Loucy (cell line): ENCODE results near the gene CNPY1.

Experiments used
- EZH2phosphoT487 ChIP-seq: fragments of 200-600 bp; IDR thresholded peaks from 2 replicates; pipeline ENCODE4 v1.6.1; 2018; ENCODE audit warnings: antibody characterized with exemption, mild to moderate bottlenecking, moderate library complexity, borderline replicate concordance
- TF ChIP-seq, protein P1 (sequence below): fragments of 200-600 bp; sonication (generic); conservative IDR thresholded peaks from 2 replicates; pipeline ENCODE4 v1.5.1; 2014; ENCODE audit warnings: mild to moderate bottlenecking, antibody characterized with exemption, low read length

DNA sequence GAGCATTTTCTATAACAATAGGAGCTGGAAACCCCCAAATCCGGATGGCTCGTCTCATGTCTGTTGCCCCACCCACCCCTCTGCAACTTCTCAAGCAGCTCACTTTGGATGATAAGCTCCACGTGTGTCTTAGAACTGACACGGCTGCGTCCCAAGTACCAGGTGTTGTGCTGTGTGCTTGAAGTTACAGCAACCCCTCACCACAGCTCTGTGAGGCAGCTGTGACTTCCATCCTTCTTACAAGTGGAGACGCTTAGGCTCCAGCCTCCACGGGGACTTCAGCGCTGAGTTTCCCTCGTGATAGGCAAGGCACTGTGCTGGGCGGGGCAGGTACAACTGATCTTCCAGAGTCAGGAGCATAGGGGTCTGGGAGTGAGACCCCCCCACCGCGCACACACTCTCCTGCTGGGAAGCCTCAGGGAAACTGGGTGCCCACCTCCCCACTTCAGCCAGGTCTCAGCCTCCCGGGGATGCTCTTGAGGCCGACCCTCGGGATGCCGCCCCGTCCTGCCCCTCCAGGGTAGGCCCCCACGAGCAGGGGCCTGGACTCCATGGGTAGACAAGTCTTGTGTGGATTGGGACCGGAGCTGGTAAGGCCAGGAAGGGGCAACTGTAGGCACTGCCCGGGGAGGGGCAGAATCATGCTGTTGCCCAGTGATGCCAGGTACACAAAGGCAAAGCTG is 57.1 kb downstream of the CNPY1 start:
- TF ChIP-seq, protein P1, sequence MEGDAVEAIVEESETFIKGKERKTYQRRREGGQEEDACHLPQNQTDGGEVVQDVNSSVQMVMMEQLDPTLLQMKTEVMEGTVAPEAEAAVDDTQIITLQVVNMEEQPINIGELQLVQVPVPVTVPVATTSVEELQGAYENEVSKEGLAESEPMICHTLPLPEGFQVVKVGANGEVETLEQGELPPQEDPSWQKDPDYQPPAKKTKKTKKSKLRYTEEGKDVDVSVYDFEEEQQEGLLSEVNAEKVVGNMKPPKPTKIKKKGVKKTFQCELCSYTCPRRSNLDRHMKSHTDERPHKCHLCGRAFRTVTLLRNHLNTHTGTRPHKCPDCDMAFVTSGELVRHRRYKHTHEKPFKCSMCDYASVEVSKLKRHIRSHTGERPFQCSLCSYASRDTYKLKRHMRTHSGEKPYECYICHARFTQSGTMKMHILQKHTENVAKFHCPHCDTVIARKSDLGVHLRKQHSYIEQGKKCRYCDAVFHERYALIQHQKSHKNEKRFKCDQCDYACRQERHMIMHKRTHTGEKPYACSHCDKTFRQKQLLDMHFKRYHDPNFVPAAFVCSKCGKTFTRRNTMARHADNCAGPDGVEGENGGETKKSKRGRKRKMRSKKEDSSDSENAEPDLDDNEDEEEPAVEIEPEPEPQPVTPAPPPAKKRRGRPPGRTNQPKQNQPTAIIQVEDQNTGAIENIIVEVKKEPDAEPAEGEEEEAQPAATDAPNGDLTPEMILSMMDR = no peak
- TF ChIP-seq EZH2phosphoT487 = no peak
